NCI-H187 (cell line): ENCODE results near the gene GBP6.
A peak's percentile ranks its signal among the peaks of the same experiment; 100 is the strongest.
"Not testable (repeated sequence)": the region's sequence is repeated elsewhere in the genome, so short reads cannot be mapped to it uniquely, and the experiment has no call there.

ENCODE experiments used
- DNase-seq, 2 experiments: peaks; one replicate each; lab custom pipeline; 2025; lab: John Stamatoyannopoulos, UW

GBP6 gene

GRCh38 chr1:89367221-89367620 lies 3.4 kb downstream of the GBP6 start:
- DNase-seq = no peak

GRCh38 chr1:89369331-89369730 lies 5.5 kb downstream of the GBP6 start:
- no peak for DNase-seq

- DNase-seq = not testable (repeated sequence)
Observed at GRCh38 chr1:89373810-89374209, 10.0 kb downstream of the GBP6 start.

GRCh38 chr1:89378001-89378400 lies 14.1 kb downstream of the GBP6 start:
- DNase-seq = no peak

GRCh38 chr1:89381618-89382017 lies 17.8 kb downstream of the GBP6 start:
- no peak for DNase-seq

- DNase-seq = no peak
Observed at GRCh38 chr1:89382479-89382878, 18.6 kb downstream of the GBP6 start.

- no peak for DNase-seq
Observed at GRCh38 chr1:89383185-89383584, 19.3 kb downstream of the GBP6 start.

- no peak for DNase-seq
Observed at GRCh38 chr1:89390707-89391106, 26.8 kb downstream of the GBP6 start.

- peak in 1 of 2 experiments; percentile 28 for DNase-seq
Observed at GRCh38 chr1:89391686-89392085, 27.8 kb downstream of the GBP6 start.

- no peak for DNase-seq
Observed at GRCh38 chr1:89394851-89395250, 31.0 kb downstream of the GBP6 start.

GRCh38 chr1:89396902-89397301 lies 33.0 kb downstream of the GBP6 start:
- DNase-seq = no peak

GRCh38 chr1:89405275-89405929 lies 41.5 kb downstream of the GBP6 start:
- DNase-seq = no peak

GRCh38 chr1:89407360-89407759 lies 43.5 kb downstream of the GBP6 start:
- DNase-seq = no peak

GRCh38 chr1:89407768-89408167 lies 43.9 kb downstream of the GBP6 start:
- DNase-seq = not testable (repeated sequence)

GRCh38 chr1:89425056-89425455 lies 61.2 kb downstream of the GBP6 start:
- peak; percentile 32 to 65 for DNase-seq

- DNase-seq = no peak
Observed at GRCh38 chr1:89429062-89429461, 65.2 kb downstream of the GBP6 start.

GRCh38 chr1:89429681-89430080 lies 65.8 kb downstream of the GBP6 start:
- DNase-seq = not testable (repeated sequence)

- DNase-seq = no peak
Observed at GRCh38 chr1:89433421-89433820, 69.6 kb downstream of the GBP6 start.

- not testable (repeated sequence) for DNase-seq
Observed at GRCh38 chr1:89434058-89434780, 70.4 kb downstream of the GBP6 start.
